IPS DF 4.7 (cell line): ENCODE results near the gene SYT11.
"Not testable (repeated sequence)": the region's sequence is repeated elsewhere in the genome, so short reads cannot be mapped to it uniquely, and the experiment has no call there.

ENCODE experiments used
- DNase-seq: peaks from one replicate; pipeline ENCODE4 v3.0.0-alpha.2; 2013; ENCODE audit warnings: low spot score; ENCODE audit errors: extremely low read depth

SYT11 gene

DNA sequence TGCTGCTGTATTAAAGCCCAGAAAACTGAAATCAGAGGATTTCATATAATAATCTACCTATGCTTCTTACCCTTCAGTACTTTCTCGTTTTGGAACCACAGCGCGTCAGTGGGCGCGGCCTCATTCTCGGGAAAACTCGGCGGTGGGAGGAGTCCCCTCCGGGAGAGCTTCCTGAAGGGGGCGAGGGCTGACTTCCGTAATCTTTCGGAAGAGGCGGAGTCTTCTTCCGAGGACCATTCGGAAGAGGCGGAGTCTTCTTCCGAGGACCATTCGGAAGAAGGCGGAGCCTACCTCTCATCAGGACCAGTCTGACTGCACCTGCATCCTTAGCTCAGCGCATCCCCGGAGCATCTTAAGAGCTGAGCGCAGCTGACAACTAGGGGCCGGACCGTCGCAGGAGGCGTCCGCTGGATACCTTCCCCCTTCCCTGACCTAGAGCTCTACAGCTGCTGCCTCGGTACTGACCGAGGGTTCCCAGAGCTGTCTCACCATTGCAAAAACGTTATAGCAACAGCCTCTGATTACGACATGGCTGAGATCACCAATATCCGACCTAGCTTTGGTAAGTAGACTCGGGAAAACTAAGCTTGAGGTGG lies at the start of gene SYT11:
TSS of gene SYT11 (plus strand) at position 334 of the 596 bp plus-strand sequence. CDS start at position 529, 195 bp downstream.
- peak; percentile 85 for DNase-seq

DNA sequence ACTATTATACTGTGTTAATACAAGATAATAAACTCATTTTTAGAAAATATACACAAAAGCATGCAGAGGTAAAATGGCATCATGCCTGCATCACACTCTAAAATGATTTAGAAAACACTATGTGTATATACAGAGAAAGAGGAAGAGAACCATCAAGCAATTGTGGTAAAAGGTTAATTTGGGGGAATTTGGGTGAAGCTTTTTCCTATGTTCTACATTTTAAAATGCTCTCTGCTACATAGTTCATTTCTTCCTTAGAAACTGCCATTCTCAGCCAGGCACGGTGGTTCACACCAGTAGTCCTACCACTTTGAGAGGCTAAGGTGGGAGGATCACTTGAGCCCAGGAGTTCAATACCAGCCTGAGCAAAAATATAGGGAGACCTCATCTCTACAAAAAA lies 46.5 kb upstream of the SYT11 start:
- DNase-seq, result no peak

GRCh38 chr1:155813672-155814071 lies 45.7 kb upstream of the SYT11 start:
- no peak for DNase-seq

GRCh38 chr1:155816351-155816750 lies 43.0 kb upstream of the SYT11 start:
- no peak for DNase-seq

DNA sequence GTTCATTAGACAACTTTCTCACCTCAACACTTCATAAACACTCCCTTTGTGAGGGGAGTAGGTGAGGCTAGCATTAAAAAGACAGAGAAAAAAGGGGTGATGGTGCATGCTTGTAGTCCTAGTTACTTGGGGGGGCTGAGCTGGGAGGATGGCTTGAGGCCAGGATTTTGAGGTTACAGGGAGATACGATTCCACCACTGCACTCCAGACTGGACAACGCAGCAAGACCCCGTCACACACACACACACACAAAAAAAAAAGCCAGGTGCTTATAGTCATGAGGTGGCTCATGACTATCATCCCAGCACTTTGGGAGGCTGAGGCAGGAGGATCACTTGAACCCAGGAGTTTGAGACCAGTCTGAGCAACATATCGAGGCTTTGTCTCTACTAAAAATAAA lies 31.9 kb upstream of the SYT11 start:
- no peak for DNase-seq

- no peak for DNase-seq
Measured at GRCh38 chr1:155831279-155831976, 27.9 kb upstream of the SYT11 start.

- DNase-seq, result no peak
Measured at GRCh38 chr1:155833665-155834295, 25.6 kb upstream of the SYT11 start.

- DNase-seq, result no peak
Measured at GRCh38 chr1:155834296-155834926, 25.0 kb upstream of the SYT11 start.

DNA sequence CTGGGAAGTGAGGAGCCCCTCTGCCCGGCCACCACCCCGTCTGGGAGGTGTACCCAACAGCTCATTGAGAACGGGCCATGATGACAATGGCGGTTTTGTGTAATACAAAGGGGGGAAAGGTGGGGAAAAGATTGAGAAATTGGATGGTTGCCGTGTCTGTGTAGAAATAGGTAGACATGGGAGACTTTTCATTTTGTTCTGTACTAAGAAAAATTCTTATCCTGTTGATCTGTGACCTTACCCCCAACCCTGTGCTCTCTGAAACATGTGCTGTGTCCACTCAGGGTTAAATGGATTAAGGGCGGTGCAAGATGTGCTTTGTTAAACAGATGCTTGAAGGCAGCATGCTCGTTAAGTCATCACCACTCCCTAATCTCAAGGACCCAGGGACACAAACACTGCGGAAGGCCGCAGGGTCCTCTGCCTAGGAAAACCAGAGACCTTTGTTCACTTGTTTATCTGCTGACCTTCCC lies 24.4 kb upstream of the SYT11 start:
- not testable (repeated sequence) for DNase-seq

DNA sequence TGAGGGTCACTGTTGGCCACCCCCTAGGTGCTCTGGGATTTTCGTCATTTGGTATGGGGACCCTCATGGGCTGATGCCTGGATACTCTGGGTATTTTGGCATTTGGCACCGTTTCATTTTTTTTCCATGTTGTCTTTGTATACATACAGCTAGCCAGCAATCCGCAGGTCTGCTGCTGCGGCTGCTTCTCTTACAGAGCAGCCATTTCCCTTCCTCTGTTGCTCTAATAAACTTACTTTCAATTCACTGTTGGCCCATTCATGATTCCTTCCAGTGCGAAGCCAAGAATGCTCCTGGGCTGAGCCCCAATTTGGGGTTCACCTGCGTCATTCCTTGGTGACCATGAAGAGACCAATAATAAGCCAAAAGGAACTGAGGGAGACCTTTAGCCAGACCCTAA lies 23.8 kb upstream of the SYT11 start:
- DNase-seq, result no peak

- DNase-seq, result no peak
Measured at GRCh38 chr1:155840386-155840785, 19.0 kb upstream of the SYT11 start.

DNA sequence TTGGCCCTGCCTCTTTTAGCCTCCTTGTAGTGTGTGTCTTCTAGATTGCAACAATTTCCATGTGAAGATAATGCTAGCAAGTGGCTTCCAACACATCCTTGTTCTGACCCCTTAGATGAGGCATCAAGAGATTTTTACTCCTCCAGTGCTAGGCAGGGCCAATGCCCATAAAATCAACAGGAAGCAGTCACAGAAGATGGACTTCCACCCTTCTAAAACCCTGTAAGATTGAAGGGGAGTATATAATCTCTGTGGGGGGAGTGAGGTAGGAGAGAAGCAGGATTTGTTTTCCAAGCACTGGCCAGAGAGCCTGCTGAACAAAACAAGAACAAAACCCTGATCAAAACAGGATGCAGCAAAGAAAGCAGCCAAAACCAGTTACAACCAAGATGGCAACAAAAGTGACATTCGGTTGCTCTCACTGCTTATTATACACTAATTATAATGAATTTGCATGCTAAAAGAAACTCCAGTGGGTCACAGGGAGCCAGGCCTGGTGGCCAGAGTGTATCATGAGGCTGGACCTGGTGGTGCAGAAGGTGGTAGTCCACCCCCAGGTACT lies 14.4 kb upstream of the SYT11 start:
- no peak for DNase-seq

DNA sequence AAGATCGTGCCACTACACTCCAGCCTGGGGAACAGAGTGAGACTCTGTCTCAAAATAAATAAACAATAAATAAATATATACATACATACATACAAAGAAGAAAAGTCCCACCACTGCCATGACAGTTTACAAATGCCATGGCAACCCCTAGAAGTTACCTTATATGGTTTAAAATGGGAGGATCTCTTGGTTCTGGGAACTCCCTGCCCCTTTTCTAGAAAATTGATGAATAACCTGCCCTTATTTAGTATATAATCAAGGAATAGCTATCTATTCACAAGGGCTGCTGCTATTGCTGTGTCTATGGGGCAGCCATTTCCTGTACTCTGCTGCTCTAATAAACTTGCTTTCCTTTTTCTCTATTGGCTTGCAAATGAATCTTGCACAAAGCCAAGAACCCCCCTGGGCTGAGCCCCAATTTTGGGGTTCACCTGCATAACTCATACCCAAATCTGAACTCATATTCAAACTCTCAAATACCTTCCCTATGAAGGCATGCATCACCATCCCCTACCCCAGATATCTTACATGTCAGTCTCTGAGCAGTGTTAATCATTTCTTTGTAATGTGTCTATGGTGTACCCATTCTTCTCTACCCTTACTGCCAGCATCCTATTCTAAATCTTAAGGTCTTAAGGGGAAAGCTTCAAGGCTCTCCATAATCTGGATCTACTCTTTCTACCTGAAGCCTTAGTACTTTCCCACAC lies 11.4 kb upstream of the SYT11 start:
- no peak for DNase-seq

DNA sequence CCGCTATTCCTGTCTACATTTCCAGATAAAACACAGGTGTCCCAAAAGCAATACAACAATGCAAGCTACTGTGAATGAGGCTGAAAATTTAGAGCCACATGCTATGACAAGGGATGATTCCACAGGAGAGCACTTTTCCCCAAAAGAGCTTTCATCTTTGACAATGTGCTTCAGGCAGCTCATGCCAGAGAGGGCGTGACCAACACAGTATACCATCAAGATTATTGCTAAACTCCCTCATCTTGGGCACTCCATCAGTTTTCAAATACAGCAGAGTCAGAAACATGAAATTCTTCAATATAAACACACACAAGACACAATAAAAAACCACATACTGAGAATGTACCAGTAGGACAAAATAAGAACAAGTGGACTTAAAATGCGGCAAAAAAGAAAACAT lies 9.0 kb upstream of the SYT11 start:
- DNase-seq, result no peak

DNA sequence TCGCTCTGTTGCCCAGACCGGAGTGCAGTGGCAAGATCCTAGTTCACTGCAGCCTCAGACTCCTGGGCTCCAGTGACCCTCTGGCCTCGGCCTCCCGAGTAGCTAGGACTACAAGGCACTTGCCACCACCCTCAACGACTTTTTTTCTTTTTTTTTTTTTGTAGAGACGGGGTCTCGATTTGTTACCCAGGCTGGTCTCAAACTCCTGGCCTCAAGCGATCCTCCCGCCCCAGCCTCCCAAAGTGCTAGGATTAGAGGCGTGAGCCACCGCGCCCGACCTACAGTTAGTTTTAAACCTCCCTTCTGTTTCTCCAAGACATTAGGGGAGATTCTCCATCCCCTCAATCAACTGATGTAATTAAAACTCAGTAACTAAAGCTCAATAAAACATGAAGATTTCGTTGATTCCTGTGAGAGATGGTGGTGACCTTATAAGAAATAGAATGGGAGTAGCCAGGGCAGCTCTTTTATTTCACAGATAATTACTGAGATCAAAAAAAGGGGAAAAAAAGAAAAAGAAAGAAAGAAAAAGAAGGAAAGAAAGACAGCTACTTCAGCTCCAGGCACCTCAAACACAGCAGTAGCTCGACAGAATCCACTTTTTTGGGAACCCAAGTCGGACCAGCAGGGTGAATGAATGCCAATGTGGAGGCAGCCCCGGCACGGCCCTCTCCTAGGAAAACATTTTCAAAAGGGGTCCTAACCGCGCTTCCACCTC lies 3.0 kb upstream of the SYT11 start:
- DNase-seq, result no peak

DNA sequence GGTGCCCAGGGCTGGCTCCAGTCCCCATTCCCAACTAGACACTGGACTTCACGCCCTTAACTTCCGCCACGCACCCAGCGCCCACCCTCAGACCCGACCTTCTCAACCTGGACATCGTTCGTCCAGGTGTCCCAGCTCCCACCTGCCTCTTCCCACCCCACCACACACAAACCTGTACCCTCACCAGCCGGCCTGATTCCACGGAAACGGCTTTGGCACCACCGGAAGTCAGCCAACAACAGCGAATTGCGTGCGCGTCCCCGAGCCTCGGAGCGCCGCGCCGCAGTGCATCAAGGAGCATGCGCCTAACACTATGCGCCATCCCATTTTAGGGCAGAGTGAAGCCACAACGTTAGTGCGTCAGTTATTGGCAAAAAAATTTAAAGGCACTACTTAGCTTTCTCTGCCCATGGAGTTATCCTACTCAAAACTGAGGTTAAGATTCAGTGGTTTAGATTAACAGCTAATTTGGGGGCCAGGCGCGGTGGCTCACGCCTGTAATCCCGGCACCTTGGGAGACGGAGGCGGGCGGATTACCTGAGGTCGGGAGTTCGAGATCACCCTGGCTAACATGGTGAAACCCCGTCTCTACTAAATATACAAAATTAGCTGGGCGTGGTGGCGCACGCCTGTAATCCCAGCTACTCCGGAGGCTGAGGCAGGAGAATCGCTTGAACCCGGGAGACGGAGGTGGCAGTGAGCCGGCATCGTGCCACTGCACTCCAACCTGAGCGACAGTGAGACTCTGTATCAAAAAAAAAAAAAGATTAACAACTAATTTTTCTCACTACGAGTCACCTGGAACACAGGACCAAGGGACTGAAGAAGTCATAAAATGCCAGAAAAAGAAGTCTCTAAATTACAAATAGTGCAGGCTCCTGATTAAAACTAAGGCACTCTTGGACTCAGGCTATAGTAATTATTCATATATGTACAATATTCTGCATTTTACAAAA lies 2.1 kb upstream of the SYT11 start, which contains the start of gene GON4L:
TSS of gene GON4L (minus strand) at position 240 of the 956 bp plus-strand sequence. CDS start 3,434 bp downstream, outside the sequence.
- DNase-seq, result peak; percentile 78

DNA sequence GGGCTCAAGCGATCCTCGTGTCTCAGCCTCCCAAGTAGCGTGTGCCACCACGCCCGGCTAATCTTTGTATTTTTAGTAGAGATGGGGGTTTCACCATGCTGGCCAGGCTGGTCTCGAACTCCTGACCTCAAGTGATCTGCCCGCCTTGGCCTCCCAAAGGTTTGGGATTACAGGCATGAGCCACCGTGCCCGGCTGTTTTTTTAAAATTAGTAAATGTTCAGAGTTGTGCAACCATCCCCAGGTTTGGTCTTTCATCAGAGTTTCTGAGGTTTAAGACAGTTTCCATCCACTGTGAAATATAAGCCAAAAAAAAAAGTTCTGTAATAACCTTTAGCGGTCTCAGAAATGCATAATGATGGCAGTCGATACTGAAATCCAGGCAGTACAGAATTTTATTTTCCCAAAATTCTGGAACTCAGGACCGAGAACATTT lies 550 bp upstream of the SYT11 start:
- DNase-seq, result no peak

DNA sequence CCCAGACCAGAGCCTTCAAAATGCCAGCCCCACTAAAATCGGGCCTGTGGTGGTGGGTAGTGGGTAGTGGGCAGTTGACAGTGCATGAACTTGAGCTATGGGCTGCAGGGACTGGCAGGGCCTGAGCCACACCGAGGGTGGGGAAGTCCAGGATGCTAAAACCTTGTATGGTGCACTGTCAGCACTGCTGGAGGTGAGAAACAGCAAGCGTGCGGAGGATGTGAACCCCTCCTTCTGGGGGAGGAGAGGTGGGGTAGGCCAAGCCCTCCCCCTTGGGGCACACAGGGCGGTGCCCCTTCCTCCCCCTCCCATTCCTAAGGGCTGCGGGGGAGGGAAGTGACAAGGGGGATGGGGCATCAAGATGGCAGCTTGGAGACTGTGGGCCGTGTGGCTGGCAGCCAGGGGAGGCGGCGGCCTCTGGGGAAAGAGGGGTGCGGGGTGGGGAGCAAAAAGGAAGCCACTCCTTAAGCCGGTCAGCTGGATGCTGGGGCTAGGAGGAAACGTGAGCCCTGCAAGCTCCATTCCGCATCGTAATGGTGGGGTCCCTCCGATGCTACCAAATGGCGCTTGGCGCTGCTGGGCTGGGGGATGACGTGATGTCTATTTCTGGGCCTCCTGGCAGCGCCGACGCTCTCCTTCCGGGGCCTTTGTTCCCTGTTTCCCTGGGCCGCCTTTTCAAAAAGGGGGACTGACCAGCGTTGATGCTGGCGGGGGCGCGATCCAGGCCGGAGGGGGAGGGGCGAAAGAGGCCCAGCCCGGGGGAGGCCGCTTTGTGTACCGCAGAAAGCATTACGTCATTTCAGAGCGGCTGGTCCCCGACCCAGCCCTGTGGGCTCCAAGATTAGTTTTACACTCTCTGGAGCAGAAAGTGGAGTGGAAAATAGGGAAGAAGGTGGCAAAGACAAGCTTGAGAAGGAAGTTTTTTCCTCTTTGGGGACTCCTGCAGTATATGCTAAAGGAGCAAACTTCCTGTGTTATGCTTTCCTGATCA lies 809 bp downstream of the SYT11 start:
- DNase-seq, result no peak
